Measurements from ENCODE around the gene RUFY1.
"Not testable (repeated sequence)": the region's sequence is repeated elsewhere in the genome, so short reads cannot be mapped to it uniquely, and the experiment has no call there.

The RUFY1 gene

DNA sequence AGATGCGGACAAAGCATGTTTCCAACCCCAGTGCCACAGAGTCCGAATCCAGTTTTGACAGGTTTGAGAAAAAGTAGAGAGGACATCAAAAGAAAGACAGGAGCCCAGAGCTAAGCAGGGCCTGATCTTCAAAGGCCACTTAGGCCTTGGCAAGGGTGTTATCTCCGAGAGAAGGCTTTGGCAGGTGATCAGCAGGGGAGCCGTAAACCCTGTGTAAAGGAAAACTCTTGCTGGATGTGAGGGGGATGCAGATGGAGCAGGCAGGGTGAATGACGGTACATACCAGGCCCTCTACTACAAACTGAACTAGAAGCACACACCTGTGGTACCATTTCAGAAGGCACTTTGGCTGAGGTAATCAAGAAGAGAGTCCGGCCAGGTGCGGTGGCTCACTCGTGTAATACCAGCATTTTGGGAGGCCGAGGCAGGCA lies 74.5 kb downstream of the RUFY1 start:
- Histone ChIP-seq H3K36me3 (ENCODE audit: control insufficient read depth, insufficient read depth, low read length) (peaks cover 2% of the 10 kb centered on the region; the same call in 1 of the 2 replicates), H3K4me3 (replicated peaks; ENCODE audit: low read depth, low read length) (no peak overlapping the region), H3K27me3 (replicated peaks; ENCODE audit: control insufficient read depth, insufficient read depth, low read length) (no peaks in the 10 kb centered on the region)
- TF ChIP-seq CTCF (IDR thresholded peaks at IDR 0.05; ENCODE audit: insufficient read depth, low read length, poor library complexity, severe bottlenecking): no peak
- DNase-seq (ENCODE audit: extremely low read depth, insufficient read length): no peak

GRCh38 chr5:179633501-179634369 lies 83.4 kb downstream of the RUFY1 start:
- H3K36me3 ChIP-seq (ENCODE audit: control insufficient read depth, insufficient read depth, low read length); DNase-seq (ENCODE audit: extremely low read depth, insufficient read length); H3K27me3 ChIP-seq (replicated peaks; ENCODE audit: control insufficient read depth, insufficient read depth, low read length): not testable (repeated sequence)
- peak overlapping the region; percentile 48 for H3K4me3 ChIP-seq (replicated peaks; ENCODE audit: low read depth, low read length)

- not testable (repeated sequence) for H3K4me3 ChIP-seq (replicated peaks; ENCODE audit: low read depth, low read length); H3K36me3 ChIP-seq (ENCODE audit: control insufficient read depth, insufficient read depth, low read length); DNase-seq (ENCODE audit: extremely low read depth, insufficient read length); H3K27me3 ChIP-seq (replicated peaks; ENCODE audit: control insufficient read depth, insufficient read depth, low read length)
Measured at GRCh38 chr5:179634370-179635172, 84.2 kb downstream of the RUFY1 start.

- not testable (repeated sequence) for H3K27me3 ChIP-seq (replicated peaks; ENCODE audit: control insufficient read depth, insufficient read depth, low read length); DNase-seq (ENCODE audit: extremely low read depth, insufficient read length); H3K4me3 ChIP-seq (replicated peaks; ENCODE audit: low read depth, low read length); H3K36me3 ChIP-seq (ENCODE audit: control insufficient read depth, insufficient read depth, low read length)
Measured at GRCh38 chr5:179639296-179639695, 88.9 kb downstream of the RUFY1 start.

- not testable (repeated sequence) for H3K4me3 ChIP-seq (replicated peaks; ENCODE audit: low read depth, low read length); H3K27me3 ChIP-seq (replicated peaks; ENCODE audit: control insufficient read depth, insufficient read depth, low read length); H3K36me3 ChIP-seq (ENCODE audit: control insufficient read depth, insufficient read depth, low read length); DNase-seq (ENCODE audit: extremely low read depth, insufficient read length)
Measured at GRCh38 chr5:179641745-179642144, 91.4 kb downstream of the RUFY1 start.

GRCh38 chr5:179642626-179643025 lies 92.3 kb downstream of the RUFY1 start:
- H3K4me3 ChIP-seq (replicated peaks; ENCODE audit: low read depth, low read length); H3K27me3 ChIP-seq (replicated peaks; ENCODE audit: control insufficient read depth, insufficient read depth, low read length); H3K36me3 ChIP-seq (ENCODE audit: control insufficient read depth, insufficient read depth, low read length); DNase-seq (ENCODE audit: extremely low read depth, insufficient read length): not testable (repeated sequence)

DNA sequence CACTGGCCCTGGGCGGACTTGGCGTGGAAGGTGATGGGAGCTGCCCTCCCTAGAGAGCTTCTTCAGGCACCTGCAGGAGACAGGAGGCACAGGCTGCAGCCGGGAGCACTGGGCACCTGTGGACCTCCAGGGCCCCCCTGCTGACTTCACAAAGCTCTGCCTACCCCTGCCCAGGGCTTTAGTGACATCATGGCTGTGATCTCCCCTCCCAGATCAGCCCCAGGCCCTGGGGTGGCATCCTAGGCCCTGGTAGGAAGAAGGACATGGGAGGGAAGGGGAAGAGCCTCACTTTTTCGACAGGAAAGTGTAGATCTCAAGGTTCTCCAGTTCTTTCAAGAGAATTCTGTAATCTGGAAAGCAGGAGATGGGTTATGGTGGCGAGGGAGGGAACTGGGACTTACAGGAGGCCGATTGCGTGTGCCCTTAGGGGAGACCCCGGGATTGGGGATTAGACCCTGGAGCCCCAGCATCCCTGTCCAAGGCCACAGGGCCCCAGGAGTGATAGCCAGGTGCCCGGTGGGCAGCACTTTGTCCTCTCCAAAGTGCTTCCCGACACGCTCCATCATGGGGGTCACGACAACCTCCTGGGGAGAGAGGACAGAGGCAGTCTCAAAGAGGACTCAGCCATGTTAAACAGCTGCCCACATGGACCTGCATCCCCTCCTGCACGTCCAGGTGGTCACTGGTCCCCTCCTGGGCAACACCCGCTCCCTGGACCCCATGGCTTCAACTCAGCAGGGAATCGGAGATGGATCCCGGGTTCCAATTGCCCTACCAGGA lies 93.0 kb downstream of the RUFY1 start:
- not testable (repeated sequence) for H3K4me3 ChIP-seq (replicated peaks; ENCODE audit: low read depth, low read length); H3K36me3 ChIP-seq (ENCODE audit: control insufficient read depth, insufficient read depth, low read length); DNase-seq (ENCODE audit: extremely low read depth, insufficient read length); H3K27me3 ChIP-seq (replicated peaks; ENCODE audit: control insufficient read depth, insufficient read depth, low read length)

- not testable (repeated sequence) for H3K4me3 ChIP-seq (replicated peaks; ENCODE audit: low read depth, low read length); DNase-seq (ENCODE audit: extremely low read depth, insufficient read length); H3K36me3 ChIP-seq (ENCODE audit: control insufficient read depth, insufficient read depth, low read length); H3K27me3 ChIP-seq (replicated peaks; ENCODE audit: control insufficient read depth, insufficient read depth, low read length)
Measured at GRCh38 chr5:179644766-179645165, 94.4 kb downstream of the RUFY1 start.

- Histone ChIP-seq H3K36me3 (ENCODE audit: control insufficient read depth, insufficient read depth, low read length) (no peaks in the 10 kb centered on the region), H3K27me3 (replicated peaks; ENCODE audit: control insufficient read depth, insufficient read depth, low read length) (no peaks in the 10 kb centered on the region; the same call in 1 of the 2 replicates), H3K4me3 (replicated peaks; ENCODE audit: low read depth, low read length) (no peak overlapping the region)
- no peak for TF ChIP-seq CTCF (IDR thresholded peaks at IDR 0.05; ENCODE audit: insufficient read depth, low read length, poor library complexity, severe bottlenecking)
- no peak for DNase-seq (ENCODE audit: extremely low read depth, insufficient read length)
Measured at GRCh38 chr5:179648410-179648809, 98.1 kb downstream of the RUFY1 start.

- not testable (repeated sequence) for DNase-seq (ENCODE audit: extremely low read depth, insufficient read length); H3K36me3 ChIP-seq (ENCODE audit: control insufficient read depth, insufficient read depth, low read length); H3K27me3 ChIP-seq (replicated peaks; ENCODE audit: control insufficient read depth, insufficient read depth, low read length); H3K4me3 ChIP-seq (replicated peaks; ENCODE audit: low read depth, low read length)
Measured at GRCh38 chr5:179649166-179649703, 98.9 kb downstream of the RUFY1 start.

GRCh38 chr5:179650245-179650644 lies 99.9 kb downstream of the RUFY1 start:
- H3K4me3 ChIP-seq (replicated peaks; ENCODE audit: low read depth, low read length); DNase-seq (ENCODE audit: extremely low read depth, insufficient read length); H3K36me3 ChIP-seq (ENCODE audit: control insufficient read depth, insufficient read depth, low read length); H3K27me3 ChIP-seq (replicated peaks; ENCODE audit: control insufficient read depth, insufficient read depth, low read length): not testable (repeated sequence)

Measured in GM06990 (cell line).